Measurements from ENCODE around the gene HNRNPAB.

GRCh38 chr5:178205749-178206047 is 1.4 kb downstream of the HNRNPAB start:
- no peak for TF ChIP-seq CTCF (IDR thresholded peaks at IDR 0.05; ENCODE audit: insufficient read depth, low read depth, low read length)
- TF ChIP-seq EZH2 (IDR thresholded peaks at IDR 0.05; ENCODE audit: insufficient read depth, low read length): no peak
